Endothelial cell of umbilical vein (primary cell): Measurements from ENCODE around the gene FAM50B. TPM values are rescaled to one million over a fixed set of nuclear protein-coding genes. Genes with fewer than 3 reads are reported as not detected.

Experiments used
- BruUV-seq: library from RNA; stranded (reverse); fragments of 400-500 nt; replicated peaks from 2 replicates; lab custom pipeline; 2021; lab: Mats Ljungman, UMichigan
- CTCF ChIA-PET: fragments of 300-600, 350-600 bp; sonication (Branson Sonifier 250); formaldehyde crosslinking; loops from one replicate; lab custom pipeline; 2021; ENCODE audit warnings: antibody characterized with exemption, inconsistent platforms; lab: Charles Lee
- POLR2A ChIA-PET: fragments of 300-600, 350-600 bp; sonication (Branson Sonifier 250); formaldehyde crosslinking; loops from one replicate; lab custom pipeline; 2021; ENCODE audit warnings: antibody characterized with exemption, inconsistent platforms; lab: Charles Lee
- DNase-seq: peaks from one replicate; pipeline ENCODE4 v3.0.0-alpha.2; 2011; ENCODE audit warnings: low read depth, low spot score
- FAIRE-seq: peaks from 2 replicates; lab custom pipeline; 2011; peaks lifted over from hg19 to GRCh38; lab: Jason Lieb, UNC
- H2AFZ ChIP-seq: 2 replicates; pipeline ENCODE4 v1.6.0; 2012; ENCODE audit warnings: low read depth, low read length, control low read depth, inconsistent platforms
- H3K27ac ChIP-seq: 2 replicates; pipeline ENCODE4 v1.5.1; 2011; ENCODE audit warnings: low read depth, mild to moderate bottlenecking, control low read depth, low read length, moderate library complexity; ENCODE audit not compliant: insufficient read depth
- H3K27me3 ChIP-seq, 2 experiments: 2 replicates each; pipeline versions ENCODE4 v1.6.0 to v1.6.1; 2011; ENCODE audit warnings: low read length in 2 of 2, mixed read lengths in 1 of 2; ENCODE audit not compliant: control insufficient read depth in 2 of 2, insufficient read depth in 2 of 2
- H3K36me3 ChIP-seq, 2 experiments: 2 replicates in 1 of 2; 3 replicates in 1 of 2; pipeline ENCODE4 v1.5.1; 2011; ENCODE audit warnings: low read length in 2 of 2, mild to moderate bottlenecking in 1 of 2, moderate library complexity in 1 of 2; ENCODE audit not compliant: control insufficient read depth in 2 of 2, insufficient read depth in 2 of 2; ENCODE audit errors: extremely low read depth in 1 of 2
- H3K4me1 ChIP-seq: 3 replicates; pipeline ENCODE4 v1.5.1; 2011; ENCODE audit warnings: mild to moderate bottlenecking, low read length; ENCODE audit not compliant: control insufficient read depth, insufficient read depth; ENCODE audit errors: extremely low read depth
- H3K4me2 ChIP-seq: 2 replicates; pipeline ENCODE4 v1.6.1; 2011; ENCODE audit warnings: low read length, control low read depth, mixed read lengths; ENCODE audit not compliant: insufficient read depth
- H3K4me3 ChIP-seq, 3 experiments: fragments of 200-600 bp in 1 of 3; sonication (generic), shearing (Covaris generic) in 1 of 3; replicated peaks in 1 of 3; 2 replicates each; pipeline ENCODE4 v1.5.1; 2011 to 2016; ENCODE audit warnings: control low read depth in 3 of 3, low read length in 3 of 3, mild to moderate bottlenecking in 2 of 3, inconsistent platforms in 1 of 3, low read depth in 1 of 3, moderate library complexity in 1 of 3; ENCODE audit not compliant: insufficient read depth in 1 of 3
- H3K79me2 ChIP-seq: 2 replicates; pipeline ENCODE4 v1.6.0; 2012; ENCODE audit warnings: low read length, inconsistent platforms; ENCODE audit not compliant: control insufficient read depth, insufficient read depth
- H3K9ac ChIP-seq: replicated peaks from 2 replicates; pipeline ENCODE3; 2011; ENCODE audit warnings: low read length, control low read depth; ENCODE audit not compliant: insufficient read depth; ENCODE audit errors: extremely low read depth
- H3K9me1 ChIP-seq: replicated peaks from 3 replicates; pipeline ENCODE4 v1.6.0; 2011; ENCODE audit warnings: mild to moderate bottlenecking, low read length; ENCODE audit not compliant: control insufficient read depth, insufficient read depth; ENCODE audit errors: extremely low read depth
- H3K9me3 ChIP-seq: replicated peaks from 2 replicates; pipeline ENCODE4 v1.5.1; 2012; ENCODE audit warnings: low read length, inconsistent platforms; ENCODE audit not compliant: control insufficient read depth, insufficient read depth
- H4K20me1 ChIP-seq: replicated peaks from 2 replicates; pipeline ENCODE3; 2011; ENCODE audit warnings: mild to moderate bottlenecking, low read length; ENCODE audit not compliant: control insufficient read depth, insufficient read depth; ENCODE audit errors: extremely low read depth
- CTCF ChIP-seq, 2 donors: IDR thresholded peaks; 1 replicate in 1 of 2; 2 replicates in 1 of 2; pipeline ENCODE4 v1.5.1; 2011; ENCODE audit warnings: low read length in 2 of 2, mild to moderate bottlenecking in 2 of 2, moderate library complexity in 2 of 2, control low read depth in 1 of 2, inconsistent platforms in 1 of 2, low read depth in 1 of 2; ENCODE audit not compliant: insufficient read depth in 1 of 2; ENCODE audit errors: extremely low read depth in 1 of 2
- EZH2 ChIP-seq: IDR thresholded peaks from 2 replicates; pipeline ENCODE4 v1.6.1; 2012; ENCODE audit warnings: borderline replicate concordance, low read depth, mild to moderate bottlenecking, moderate library complexity, low read length, inconsistent platforms; ENCODE audit not compliant: severe bottlenecking
- FOS ChIP-seq: IDR thresholded peaks from 2 replicates; pipeline ENCODE4 v1.6.1; 2011; ENCODE audit warnings: mild to moderate bottlenecking, low read length, moderate library complexity, borderline replicate concordance; ENCODE audit not compliant: insufficient read depth
- GATA2 ChIP-seq: IDR thresholded peaks from 2 replicates; pipeline ENCODE4 v1.7.0; 2011; ENCODE audit warnings: low read depth, mild to moderate bottlenecking, moderate library complexity, mixed read lengths, low read length; ENCODE audit not compliant: insufficient read length, insufficient read depth
- JUN ChIP-seq: IDR thresholded peaks from 2 replicates; pipeline ENCODE4 v1.6.1; 2011; ENCODE audit warnings: borderline replicate concordance, low read depth; ENCODE audit not compliant: insufficient read length, insufficient read depth
- MAX ChIP-seq: IDR thresholded peaks from 2 replicates; pipeline ENCODE4 v1.6.1; 2011; ENCODE audit not compliant: insufficient read depth, insufficient read length
- MYC ChIP-seq: IDR thresholded peaks from one replicate; pipeline ENCODE4 v1.6.1; 2011; ENCODE audit warnings: mild to moderate bottlenecking, low read depth, low read length
- POLR2A ChIP-seq: IDR thresholded peaks from 2 replicates; pipeline ENCODE4 v1.6.1; 2012; ENCODE audit warnings: low read depth, mild to moderate bottlenecking, control low read depth, low read length
- POLR2AphosphoS5 ChIP-seq: IDR thresholded peaks from 2 replicates; pipeline ENCODE4 v1.6.1; 2012; ENCODE audit warnings: low read depth, mild to moderate bottlenecking, control low read depth, low read length, moderate library complexity; ENCODE audit not compliant: insufficient read depth
- dilution Hi-C: fragments of 300-500 bp; cut with MboI; formaldehyde crosslinking; loops from one replicate; pipeline ENCODE4 v1.15.0; 2019; ENCODE audit warnings: low sequenced_read_pairs; ENCODE audit not compliant: extremely low pct_ligation_motif_present
- intact Hi-C: fragments of 100-400 bp; cut with micrococcal nuclease; formaldehyde crosslinking; loops from one replicate; pipeline ENCODE4 v1.10.0; 2022
- polyA plus RNA-seq, 4 experiments: library from polyadenylated mRNA; depleted of rRNA in 3 of 4; stranded (reverse) in 3 of 4; unstranded in 1 of 4; fragments of >200 nt; gene quantifications; 2 replicates each; pipeline versions ENCODE4 v1.2.1 to v1.2.3, GENCODE V29; 2011 to 2012; ENCODE audit warnings: missing spikeins in 1 of 4
- total RNA-seq: library from RNA; stranded (reverse); gene quantifications from 2 replicates; pipeline ENCODE4 v1.2.3, GENCODE V29; 2021

FAM50B gene
- total and polyA plus RNA-seq, 2 donors (not counting 3 experiments of a cell fraction or from before 2014, with no cell fraction given), result 10.0 to 14.1 TPM

DNA sequence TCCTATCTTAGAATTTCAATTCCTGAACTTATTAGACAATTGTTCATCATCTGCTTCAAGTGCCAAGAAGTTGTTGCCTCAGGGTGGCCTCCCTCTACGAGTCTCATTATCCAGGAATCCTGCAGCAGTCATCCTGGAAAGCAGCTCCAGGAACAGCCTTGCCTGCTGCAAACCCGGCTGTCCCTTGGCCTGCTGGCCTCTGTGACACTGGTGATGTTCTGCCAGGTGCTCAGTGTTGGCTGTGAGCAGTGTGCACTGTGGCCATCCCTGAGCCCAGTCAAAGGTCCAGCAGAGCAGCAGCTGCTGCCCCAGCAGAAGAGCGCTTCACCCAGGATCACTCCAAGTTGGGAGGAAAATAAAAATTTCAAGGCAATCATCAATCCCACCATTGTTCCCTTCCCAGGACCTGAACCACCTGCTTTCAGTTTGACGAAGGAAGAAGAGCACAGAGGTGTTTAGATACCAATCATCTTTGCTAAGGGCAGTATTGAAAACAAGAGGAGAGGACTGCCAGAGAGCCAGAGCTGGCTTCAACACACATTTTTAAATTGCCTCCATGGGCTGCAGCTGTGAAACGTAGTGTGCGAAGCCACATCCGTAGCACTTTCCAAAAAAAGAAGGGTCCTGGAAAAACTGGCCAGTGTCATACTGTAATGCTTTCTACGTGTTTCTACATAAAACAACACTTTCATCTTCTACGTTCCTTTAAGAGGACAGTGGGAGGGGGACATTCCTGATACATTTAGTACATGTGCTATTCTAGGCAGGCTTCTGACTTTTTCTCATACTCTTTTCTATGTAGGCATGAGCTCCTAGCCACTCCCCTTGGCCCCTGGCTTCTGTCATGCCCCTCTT, 7.2 kb upstream of the FAM50B start:
- no peak overlapping the region for H2AFZ ChIP-seq
- no TSS peak for BruUV-seq
- no peaks in the 10 kb centered on the region for H3K36me3 ChIP-seq
- no peak for TF ChIP-seq MYC
- no peak for TF ChIP-seq FOS
- no peak for TF ChIP-seq POLR2AphosphoS5
- no peak for TF ChIP-seq EZH2
- TF ChIP-seq MAX, result no peak
- no peak for TF ChIP-seq POLR2A
- TF ChIP-seq CTCF (IDR thresholded peaks at IDR 0.05; ENCODE audit: extremely low read depth in 1 of 2, insufficient read depth in 1 of 2, low read depth in 1 of 2, low read length in 2 of 2), result no peak
- TF ChIP-seq GATA2, result no peak
- no peak for TF ChIP-seq JUN
- DNase-seq (no peak), FAIRE-seq (no peak)
- intact Hi-C loops, result no loop called here
- H3K79me2 ChIP-seq, result no peaks in the 10 kb centered on the region
- no peaks in the 10 kb centered on the region for H3K9me1 ChIP-seq
- H3K9me3 ChIP-seq, result no peaks in the 10 kb centered on the region
- no peaks in the 10 kb centered on the region for H3K27me3 ChIP-seq
- H3K4me2 ChIP-seq, result no peak overlapping the region
- ChIA-PET CTCF (interaction anchor here (1.1 to 1.9 kb wide), 5 partner anchors 7 to 127 kb away, joined by 3 to 10 read pairs (median 4); partner anchors contain the start of gene FAM50B), POLR2A (no interaction called here)
- H3K4me3 ChIP-seq, result no peak overlapping the region
- no peaks in the 10 kb centered on the region for H3K4me1 ChIP-seq
- dilution Hi-C loops, result no loop called here
- no peak overlapping the region for H3K27ac ChIP-seq
- H4K20me1 ChIP-seq, result no peaks in the 10 kb centered on the region
- H3K9ac ChIP-seq, result no peak overlapping the region
